Suprapubic skin (tissue), 4 donors: ENCODE measurements around the gene IKZF5.

ENCODE experiments used
- EP300 ChIP-seq: sonication (generic); formaldehyde crosslinking; IDR thresholded peaks from one replicate; pipeline ENCODE4 v1.6.1; 2017; ENCODE audit warnings: antibody characterized with exemption
- POLR2A ChIP-seq, 2 donors: fragments of 450-650 bp; IDR thresholded peaks; one replicate each; pipeline ENCODE4 v1.6.1; 2017; ENCODE audit warnings: antibody characterized with exemption in 2 of 2, mild to moderate bottlenecking in 2 of 2, moderate library complexity in 2 of 2
- POLR2AphosphoS5 ChIP-seq, 3 donors: sonication (generic); formaldehyde crosslinking; IDR thresholded peaks; one replicate each; pipeline ENCODE4 v1.6.1; 2017; ENCODE audit warnings: antibody characterized with exemption in 3 of 3
- TF ChIP-seq, protein P1 (sequence below), 2 donors: fragments of 200-600 bp in 1 of 2; fragments of 450-650 bp in 1 of 2; sonication (generic) in 1 of 2; IDR thresholded peaks; one replicate each; pipeline ENCODE4 v1.5.1; 2016 to 2019; ENCODE audit warnings: antibody characterized with exemption in 2 of 2, mild to moderate bottlenecking in 1 of 2, moderate library complexity in 1 of 2

DNA sequence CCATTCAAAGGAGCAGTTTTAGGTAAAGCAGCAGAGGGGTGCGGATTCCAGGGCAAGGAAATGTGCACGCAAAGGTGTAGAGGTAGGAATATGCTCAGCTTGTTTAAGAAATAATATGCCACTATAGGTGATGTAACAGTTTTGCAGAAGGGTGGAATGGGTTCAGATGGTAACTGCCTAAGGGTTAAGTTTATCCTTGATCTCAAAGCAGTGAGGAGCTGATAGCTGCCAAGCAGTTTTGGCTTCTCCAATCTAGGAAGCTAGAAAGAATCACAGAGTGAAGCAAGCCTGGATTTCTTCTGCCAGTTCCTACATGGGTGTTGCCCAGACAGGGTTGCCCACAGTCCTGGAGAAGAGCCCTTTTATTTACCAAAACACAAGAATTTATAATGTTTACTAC is 6.2 kb upstream of the IKZF5 start:
- TF ChIP-seq POLR2A (IDR thresholded peaks at IDR 0.05) (no peak), EP300 (no peak), POLR2AphosphoS5 (IDR thresholded peaks at IDR 0.05) (no peak)
- TF ChIP-seq, protein P1, sequence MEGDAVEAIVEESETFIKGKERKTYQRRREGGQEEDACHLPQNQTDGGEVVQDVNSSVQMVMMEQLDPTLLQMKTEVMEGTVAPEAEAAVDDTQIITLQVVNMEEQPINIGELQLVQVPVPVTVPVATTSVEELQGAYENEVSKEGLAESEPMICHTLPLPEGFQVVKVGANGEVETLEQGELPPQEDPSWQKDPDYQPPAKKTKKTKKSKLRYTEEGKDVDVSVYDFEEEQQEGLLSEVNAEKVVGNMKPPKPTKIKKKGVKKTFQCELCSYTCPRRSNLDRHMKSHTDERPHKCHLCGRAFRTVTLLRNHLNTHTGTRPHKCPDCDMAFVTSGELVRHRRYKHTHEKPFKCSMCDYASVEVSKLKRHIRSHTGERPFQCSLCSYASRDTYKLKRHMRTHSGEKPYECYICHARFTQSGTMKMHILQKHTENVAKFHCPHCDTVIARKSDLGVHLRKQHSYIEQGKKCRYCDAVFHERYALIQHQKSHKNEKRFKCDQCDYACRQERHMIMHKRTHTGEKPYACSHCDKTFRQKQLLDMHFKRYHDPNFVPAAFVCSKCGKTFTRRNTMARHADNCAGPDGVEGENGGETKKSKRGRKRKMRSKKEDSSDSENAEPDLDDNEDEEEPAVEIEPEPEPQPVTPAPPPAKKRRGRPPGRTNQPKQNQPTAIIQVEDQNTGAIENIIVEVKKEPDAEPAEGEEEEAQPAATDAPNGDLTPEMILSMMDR (IDR thresholded peaks at IDR 0.05) = no peak
